Panc1 (cell line): Measurements from ENCODE around the gene SPTLC2.

ENCODE experiments used
- POLR2AphosphoS5 ChIP-seq: IDR thresholded peaks from 2 replicates; pipeline ENCODE4 v1.6.1; 2012; ENCODE audit warnings: mild to moderate bottlenecking, low read depth, low read length, moderate library complexity
- SIN3A ChIP-seq: IDR thresholded peaks from 2 replicates; pipeline ENCODE4 v1.6.1; 2012; ENCODE audit warnings: low read depth, mild to moderate bottlenecking, low read length, moderate library complexity, borderline replicate concordance; ENCODE audit not compliant: insufficient read depth
- TCF7L2 ChIP-seq: IDR thresholded peaks from 2 replicates; pipeline ENCODE4 v1.6.1; 2011; ENCODE audit warnings: mild to moderate bottlenecking, low read depth, low read length, inconsistent platforms
- TF ChIP-seq, protein P1 (sequence below): fragments of 450-650 bp; IDR thresholded peaks from 2 replicates; pipeline ENCODE4 v1.5.1; 2017; ENCODE audit warnings: mild to moderate bottlenecking
- TF ChIP-seq, protein P2 (sequence below), 2 experiments: IDR thresholded peaks; 2 replicates each; pipeline ENCODE4 v1.6.1; 2011 to 2012; ENCODE audit warnings: low read depth in 2 of 2, control low read depth in 1 of 2, low read length in 1 of 2, mild to moderate bottlenecking in 1 of 2, moderate library complexity in 1 of 2; ENCODE audit not compliant: insufficient read depth in 1 of 2

DNA sequence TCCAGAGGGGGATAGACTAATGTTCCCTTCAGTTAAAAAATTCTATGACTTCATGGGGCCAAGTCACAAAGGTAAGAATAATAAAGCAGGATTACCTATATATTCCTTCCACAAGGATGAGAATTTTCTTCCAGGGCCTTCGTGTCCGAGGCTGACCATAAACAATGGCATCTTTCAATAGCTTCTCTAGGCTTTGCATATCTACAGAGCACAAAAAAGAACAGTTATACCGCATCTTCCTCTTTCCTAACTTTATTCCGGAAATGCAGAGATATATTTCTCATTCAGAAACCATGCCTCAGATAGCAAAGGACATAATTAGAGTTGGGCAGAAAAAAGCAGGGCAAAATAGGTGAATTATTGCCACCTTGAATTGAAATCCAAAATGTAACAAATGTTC, 59.5 kb downstream of the SPTLC2 start:
- TF ChIP-seq, protein P1, sequence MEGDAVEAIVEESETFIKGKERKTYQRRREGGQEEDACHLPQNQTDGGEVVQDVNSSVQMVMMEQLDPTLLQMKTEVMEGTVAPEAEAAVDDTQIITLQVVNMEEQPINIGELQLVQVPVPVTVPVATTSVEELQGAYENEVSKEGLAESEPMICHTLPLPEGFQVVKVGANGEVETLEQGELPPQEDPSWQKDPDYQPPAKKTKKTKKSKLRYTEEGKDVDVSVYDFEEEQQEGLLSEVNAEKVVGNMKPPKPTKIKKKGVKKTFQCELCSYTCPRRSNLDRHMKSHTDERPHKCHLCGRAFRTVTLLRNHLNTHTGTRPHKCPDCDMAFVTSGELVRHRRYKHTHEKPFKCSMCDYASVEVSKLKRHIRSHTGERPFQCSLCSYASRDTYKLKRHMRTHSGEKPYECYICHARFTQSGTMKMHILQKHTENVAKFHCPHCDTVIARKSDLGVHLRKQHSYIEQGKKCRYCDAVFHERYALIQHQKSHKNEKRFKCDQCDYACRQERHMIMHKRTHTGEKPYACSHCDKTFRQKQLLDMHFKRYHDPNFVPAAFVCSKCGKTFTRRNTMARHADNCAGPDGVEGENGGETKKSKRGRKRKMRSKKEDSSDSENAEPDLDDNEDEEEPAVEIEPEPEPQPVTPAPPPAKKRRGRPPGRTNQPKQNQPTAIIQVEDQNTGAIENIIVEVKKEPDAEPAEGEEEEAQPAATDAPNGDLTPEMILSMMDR, result no peak
- TF ChIP-seq, protein P2, sequence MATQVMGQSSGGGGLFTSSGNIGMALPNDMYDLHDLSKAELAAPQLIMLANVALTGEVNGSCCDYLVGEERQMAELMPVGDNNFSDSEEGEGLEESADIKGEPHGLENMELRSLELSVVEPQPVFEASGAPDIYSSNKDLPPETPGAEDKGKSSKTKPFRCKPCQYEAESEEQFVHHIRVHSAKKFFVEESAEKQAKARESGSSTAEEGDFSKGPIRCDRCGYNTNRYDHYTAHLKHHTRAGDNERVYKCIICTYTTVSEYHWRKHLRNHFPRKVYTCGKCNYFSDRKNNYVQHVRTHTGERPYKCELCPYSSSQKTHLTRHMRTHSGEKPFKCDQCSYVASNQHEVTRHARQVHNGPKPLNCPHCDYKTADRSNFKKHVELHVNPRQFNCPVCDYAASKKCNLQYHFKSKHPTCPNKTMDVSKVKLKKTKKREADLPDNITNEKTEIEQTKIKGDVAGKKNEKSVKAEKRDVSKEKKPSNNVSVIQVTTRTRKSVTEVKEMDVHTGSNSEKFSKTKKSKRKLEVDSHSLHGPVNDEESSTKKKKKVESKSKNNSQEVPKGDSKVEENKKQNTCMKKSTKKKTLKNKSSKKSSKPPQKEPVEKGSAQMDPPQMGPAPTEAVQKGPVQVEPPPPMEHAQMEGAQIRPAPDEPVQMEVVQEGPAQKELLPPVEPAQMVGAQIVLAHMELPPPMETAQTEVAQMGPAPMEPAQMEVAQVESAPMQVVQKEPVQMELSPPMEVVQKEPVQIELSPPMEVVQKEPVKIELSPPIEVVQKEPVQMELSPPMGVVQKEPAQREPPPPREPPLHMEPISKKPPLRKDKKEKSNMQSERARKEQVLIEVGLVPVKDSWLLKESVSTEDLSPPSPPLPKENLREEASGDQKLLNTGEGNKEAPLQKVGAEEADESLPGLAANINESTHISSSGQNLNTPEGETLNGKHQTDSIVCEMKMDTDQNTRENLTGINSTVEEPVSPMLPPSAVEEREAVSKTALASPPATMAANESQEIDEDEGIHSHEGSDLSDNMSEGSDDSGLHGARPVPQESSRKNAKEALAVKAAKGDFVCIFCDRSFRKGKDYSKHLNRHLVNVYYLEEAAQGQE (IDR thresholded peaks at IDR 0.05; ENCODE audit: insufficient read depth in 1 of 2, low read depth in 2 of 2, low read length in 1 of 2), result no peak
- no peak for TF ChIP-seq SIN3A
- TF ChIP-seq POLR2AphosphoS5, result no peak
- TF ChIP-seq TCF7L2, result no peak
